HCT116 (cell line): ENCODE data around the gene DNLZ. TPM values are rescaled to one million over a fixed set of nuclear protein-coding genes. Genes with fewer than 3 reads are reported as not detected.

Experiments
- ATAC-seq: fragments of 200-7000 bp; cut with Tn5 transposase; 2 replicates; pipeline ENCODE4 v1.9.1; 2020; ENCODE audit warnings: mild to moderate bottlenecking, moderate library complexity
- BruUV-seq: library from RNA; stranded (reverse); fragments of 400-500 nt; replicated peaks from 2 replicates; lab custom pipeline; 2021; lab: Mats Ljungman, UMichigan
- CTCF ChIA-PET: fragments of 300-600 bp; sonication (Branson Sonifier 250); formaldehyde crosslinking; loops from one replicate; lab custom pipeline; 2021; ENCODE audit warnings: antibody characterized with exemption; lab: Charles Lee
- POLR2A ChIA-PET: fragments of 300-600, 350-600 bp; sonication (Branson Sonifier 250); formaldehyde crosslinking; loops from one replicate; lab custom pipeline; 2021; ENCODE audit warnings: antibody characterized with exemption; lab: Charles Lee
- RAD21 ChIA-PET, 2 experiments: fragments of 300-600 bp; sonication (Branson Sonifier 250); formaldehyde crosslinking; loops; one replicate each; lab custom pipeline; 2023; ENCODE audit warnings: low total read pairs in 2 of 2; ENCODE audit not compliant: uncharacterized antibody in 2 of 2, unreplicated experiment in 2 of 2, low non-redundant PET in 1 of 2; lab: Charles Lee
- DNase-seq: peaks from one replicate; pipeline ENCODE4 v3.0.0-alpha.2; 2010; ENCODE audit warnings: low read depth, low spot score
- H2AFZ ChIP-seq: fragments of 200-600 bp; shearing (Covaris generic), sonication (generic); 2 replicates; pipeline ENCODE4 v1.6.1; 2017; ENCODE audit warnings: low read depth, mixed run types, mixed read lengths, antibody characterized with exemption, low read length; ENCODE audit not compliant: poor library complexity, severe bottlenecking
- H3K27ac ChIP-seq: 2 replicates; pipeline ENCODE4 v1.5.1; 2012; ENCODE audit warnings: low read depth, low read length
- H3K27me3 ChIP-seq: fragments of 200-600 bp; sonication (generic); 2 replicates; pipeline ENCODE4 v1.6.1; 2016; ENCODE audit warnings: mixed run types, low read length, mixed read lengths; ENCODE audit not compliant: insufficient read depth
- H3K36me3 ChIP-seq, 2 experiments: fragments of 200-500 bp in 1 of 2; fragments of 200-600 bp in 1 of 2; sonication (Bioruptor generic) in 1 of 2; sonication (generic) in 1 of 2; 2 replicates each; pipeline versions ENCODE4 v1.5.1 to v1.6.1; 2014 to 2016; ENCODE audit warnings: low read length in 2 of 2, inconsistent platforms in 1 of 2, mixed read lengths in 1 of 2, mixed run types in 1 of 2; ENCODE audit not compliant: insufficient read depth in 2 of 2, control insufficient read depth in 1 of 2
- H3K4me1 ChIP-seq, 2 experiments: fragments of 200-600 bp in 1 of 2; sonication (generic) in 1 of 2; 2 replicates each; pipeline versions ENCODE4 v1.5.1 to v1.6.1; 2012 to 2017; ENCODE audit warnings: low read length in 2 of 2, inconsistent platforms in 1 of 2, mild to moderate bottlenecking in 1 of 2, mixed read lengths in 1 of 2, mixed run types in 1 of 2, moderate library complexity in 1 of 2; ENCODE audit not compliant: insufficient read depth in 2 of 2, control insufficient read depth in 1 of 2
- H3K4me2 ChIP-seq: fragments of 200-600 bp; sonication (generic); 2 replicates; pipeline ENCODE4 v1.6.1; 2017; ENCODE audit warnings: mixed run types, low read length, mixed read lengths
- H3K4me3 ChIP-seq, 2 experiments: fragments of 200-600 bp in 1 of 2; sonication (generic) in 1 of 2; replicated peaks in 1 of 2; 2 replicates each; pipeline ENCODE4 v1.5.1; 2011 to 2016; ENCODE audit warnings: low read length in 2 of 2, control low read depth in 1 of 2, low read depth in 1 of 2, mild to moderate bottlenecking in 1 of 2, mixed read lengths in 1 of 2, mixed run types in 1 of 2
- H3K79me2 ChIP-seq: fragments of 200-600 bp; sonication (generic); 2 replicates; pipeline ENCODE4 v1.6.1; 2017; ENCODE audit warnings: mild to moderate bottlenecking, mixed run types, low read length, moderate library complexity, mixed read lengths; ENCODE audit not compliant: insufficient read depth
- H3K9ac ChIP-seq: fragments of 200-600 bp; sonication (generic); 2 replicates; pipeline ENCODE4 v1.6.1; 2016; ENCODE audit warnings: low read length, mixed read lengths
- H3K9me2 ChIP-seq: fragments of 200-600 bp; sonication (generic), shearing (Covaris generic); 2 replicates; pipeline ENCODE4 v1.6.1; 2017; ENCODE audit warnings: mixed run types, mild to moderate bottlenecking, moderate library complexity; ENCODE audit not compliant: insufficient read depth
- H3K9me3 ChIP-seq, 2 experiments: fragments of 200-500 bp in 1 of 2; fragments of 200-600 bp in 1 of 2; sonication (Bioruptor generic) in 1 of 2; sonication (generic) in 1 of 2; 2 replicates each; pipeline ENCODE4 v1.6.1; 2014 to 2017; ENCODE audit warnings: low read length in 2 of 2, mixed read lengths in 2 of 2, inconsistent platforms in 1 of 2, low read depth in 1 of 2, mild to moderate bottlenecking in 1 of 2, mixed run types in 1 of 2, moderate library complexity in 1 of 2; ENCODE audit not compliant: control insufficient read depth in 1 of 2, insufficient read depth in 1 of 2
- H4K20me1 ChIP-seq: fragments of 200-600 bp; sonication (generic), shearing (Covaris generic); 2 replicates; pipeline ENCODE4 v1.6.1; 2017; ENCODE audit warnings: mixed run types, mild to moderate bottlenecking, moderate library complexity; ENCODE audit not compliant: insufficient read depth
- EZH2 ChIP-seq: fragments of 200-600 bp; sonication (generic); IDR thresholded peaks from 2 replicates; pipeline ENCODE4 v1.6.1; 2017; ENCODE audit warnings: antibody characterized with exemption, mixed run types
- POLR2A ChIP-seq: IDR thresholded peaks from 2 replicates; pipeline ENCODE4 v1.7.0; 2011; ENCODE audit warnings: borderline replicate concordance; ENCODE audit not compliant: insufficient read depth, insufficient read length; ENCODE audit errors: extremely low read depth
- REST ChIP-seq: IDR thresholded peaks from 2 replicates; pipeline ENCODE4 v1.6.1; 2012; ENCODE audit warnings: low read depth
- SIN3A ChIP-seq: IDR thresholded peaks from 2 replicates; pipeline ENCODE4 v1.6.1; 2012; ENCODE audit warnings: low read depth
- ZNF274 ChIP-seq: fragments of 200-500 bp; sonication (Bioruptor generic); IDR thresholded peaks from 2 replicates; pipeline ENCODE4 v1.6.1; 2014; ENCODE audit warnings: mild to moderate bottlenecking, low read depth, low read length, inconsistent platforms
- intact Hi-C: fragments of 100-400 bp; cut with micrococcal nuclease; formaldehyde crosslinking; loops from 2 replicates; pipeline ENCODE4 v1.10.0; 2022
- total RNA-seq: library from RNA; stranded (reverse); gene quantifications from one replicate; pipeline ENCODE4 v1.2.1, GENCODE V29; 2021; ENCODE audit not compliant: unreplicated experiment

Gene DNLZ
- total RNA-seq, 1 experiment from 2014 or later, result 21.9 TPM

GRCh38 chr9:136372561-136373299, 9.2 kb upstream of the DNLZ start:
- no peak for DNase-seq
- Histone ChIP-seq H3K9ac (no peak overlapping the region), H3K36me3 (no peaks in the 10 kb centered on the region), H3K79me2 (no peaks in the 10 kb centered on the region), H3K9me2 (no peaks in the 10 kb centered on the region), H3K4me3 (no peak overlapping the region), H2AFZ (no peak overlapping the region), H3K4me1 (peaks cover 0 to 9% of the 10 kb centered on the region in 2 experiments; a peak in 2 of 4 replicates), H4K20me1 (no peaks in the 10 kb centered on the region), H3K9me3 (no peaks in the 10 kb centered on the region), H3K27ac (no peak overlapping the region; the same call in 1 of the 2 replicates), H3K4me2 (peak overlapping the region; percentile 12; the same call in 1 of the 2 replicates), H3K27me3 (no peaks in the 10 kb centered on the region)
- peak; percentile 15; the same call in 1 of the 2 replicates for ATAC-seq
- intact Hi-C loops, result no loop called here
- ChIA-PET CTCF (interaction anchor here (1.0 to 1.3 kb wide), 2 partner anchors 10 kb away, joined by 3 to 6 read pairs; no protein-coding TSS in a partner anchor), RAD21 (no interaction called here), POLR2A (no interaction called here)
- no peak for TF ChIP-seq SIN3A
- TF ChIP-seq REST, result no peak
- no peak for TF ChIP-seq ZNF274
- no peak for TF ChIP-seq POLR2A
- no peak for TF ChIP-seq EZH2
- no TSS peak for BruUV-seq
